Activated T-cell treated with anti-CD3 and anti-CD28 coated beads, Interleukin-2, amount 50 U/mL, for 72 hours (primary cell): Measurements from ENCODE around the gene TNFRSF8. TPM values are rescaled to one million over a fixed set of nuclear protein-coding genes. Genes with fewer than 3 reads are reported as not detected.
A peak's percentile ranks its signal among the peaks of the same experiment; 100 is the strongest.

Experiments used
- ATAC-seq, 2 donors: fragments of 150-1000 bp; cut with Tn5 transposase; replicated peaks in 1 of 2; 2 replicates each; pipeline ENCODE4 v1.10.0; 2021; ENCODE audit warnings: moderate library complexity in 2 of 2, mild to moderate bottlenecking in 1 of 2
- DNase-seq, 2 donors: peaks; one replicate each; pipeline ENCODE4 v3.0.0; 2021 to 2022; ENCODE audit warnings: mixed read lengths in 1 of 2
- H3K27ac Mint-ChIP-seq: one replicate; pipeline ENCODE4 v1.8.0; 2022; ENCODE audit warnings: mild to moderate bottlenecking, moderate library complexity, mixed read lengths
- H3K27me3 Mint-ChIP-seq: one replicate; pipeline ENCODE4 v1.8.0; 2022; ENCODE audit warnings: low read depth, mixed read lengths
- H3K36me3 Mint-ChIP-seq, 2 donors: one replicate each; pipeline ENCODE4 v1.8.0; 2022; ENCODE audit warnings: mixed read lengths in 2 of 2, mild to moderate bottlenecking in 1 of 2; ENCODE audit not compliant: insufficient read depth in 2 of 2
- H3K4me1 Mint-ChIP-seq: one replicate; pipeline ENCODE4 v1.8.0; 2022; ENCODE audit warnings: low read depth, mixed read lengths
- H3K4me3 Mint-ChIP-seq, 2 donors: one replicate each; pipeline ENCODE4 v1.8.0; 2022; ENCODE audit warnings: mild to moderate bottlenecking in 2 of 2, mixed read lengths in 2 of 2, moderate library complexity in 2 of 2
- H3K9me3 Mint-ChIP-seq, 2 donors: one replicate each; pipeline ENCODE4 v1.8.0; 2022; ENCODE audit warnings: mixed read lengths in 2 of 2
- total RNA-seq, 2 donors: library from RNA; stranded (reverse); gene quantifications; one replicate each; pipeline ENCODE4 v1.2.3, GENCODE V29; 2022

The TNFRSF8 gene
- total RNA-seq, 2 donors from 2014 or later = 39.5 to 63.5 TPM

DNA sequence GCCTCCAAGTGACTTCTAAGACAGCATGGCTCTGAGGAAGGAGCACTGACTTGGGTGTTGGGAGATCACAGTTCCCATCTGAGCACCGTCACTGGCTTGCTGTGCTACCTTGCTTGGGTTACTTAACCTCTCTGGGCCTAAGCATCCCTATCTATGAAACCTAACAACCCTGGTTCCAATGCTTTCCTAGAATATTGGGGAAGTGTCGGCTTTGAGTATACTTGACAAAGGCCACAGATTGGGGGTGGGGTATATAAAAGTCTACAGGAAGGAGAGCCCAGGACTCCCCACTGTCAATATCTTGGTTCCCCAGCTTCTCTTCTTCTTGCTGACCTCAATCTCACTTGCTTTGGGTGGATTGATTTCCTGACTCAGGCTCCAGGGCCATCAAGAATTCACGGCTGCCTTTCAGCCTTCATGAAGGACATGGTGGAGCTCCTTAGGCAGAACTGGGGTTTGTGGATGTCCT is 110.0 kb downstream of the TNFRSF8 start:
- H3K9me3 Mint-ChIP-seq = peaks cover 4% of the 10 kb centered on the region in 2 donors
- peak overlapping the region; percentile 99 for H3K27ac Mint-ChIP-seq
- no peak for DNase-seq
- peaks cover 97% of the 10 kb centered on the region for H3K4me1 Mint-ChIP-seq
- peak overlapping the region; percentile 82 to 98 for H3K4me3 Mint-ChIP-seq
- peaks cover 16 to 25% of the 10 kb centered on the region in 2 donors for H3K36me3 Mint-ChIP-seq
- no peak for ATAC-seq
- no peaks in the 10 kb centered on the region for H3K27me3 Mint-ChIP-seq

- ATAC-seq = peak; percentile 34 to 53
- Mint-ChIP-seq H3K9me3 (peaks cover 4% of the 10 kb centered on the region in 2 donors), H3K4me3 (peak overlapping the region; percentile 82 to 98), H3K27me3 (no peaks in the 10 kb centered on the region), H3K36me3 (peaks cover 16 to 25% of the 10 kb centered on the region in 2 donors), H3K27ac (peak overlapping the region; percentile 99), H3K4me1 (peaks cover 97% of the 10 kb centered on the region)
- DNase-seq = peak; percentile 83 to 91
These were observed 110.6 kb downstream of the TNFRSF8 start for GRCh38 chr1:12173631-12174121.

DNA sequence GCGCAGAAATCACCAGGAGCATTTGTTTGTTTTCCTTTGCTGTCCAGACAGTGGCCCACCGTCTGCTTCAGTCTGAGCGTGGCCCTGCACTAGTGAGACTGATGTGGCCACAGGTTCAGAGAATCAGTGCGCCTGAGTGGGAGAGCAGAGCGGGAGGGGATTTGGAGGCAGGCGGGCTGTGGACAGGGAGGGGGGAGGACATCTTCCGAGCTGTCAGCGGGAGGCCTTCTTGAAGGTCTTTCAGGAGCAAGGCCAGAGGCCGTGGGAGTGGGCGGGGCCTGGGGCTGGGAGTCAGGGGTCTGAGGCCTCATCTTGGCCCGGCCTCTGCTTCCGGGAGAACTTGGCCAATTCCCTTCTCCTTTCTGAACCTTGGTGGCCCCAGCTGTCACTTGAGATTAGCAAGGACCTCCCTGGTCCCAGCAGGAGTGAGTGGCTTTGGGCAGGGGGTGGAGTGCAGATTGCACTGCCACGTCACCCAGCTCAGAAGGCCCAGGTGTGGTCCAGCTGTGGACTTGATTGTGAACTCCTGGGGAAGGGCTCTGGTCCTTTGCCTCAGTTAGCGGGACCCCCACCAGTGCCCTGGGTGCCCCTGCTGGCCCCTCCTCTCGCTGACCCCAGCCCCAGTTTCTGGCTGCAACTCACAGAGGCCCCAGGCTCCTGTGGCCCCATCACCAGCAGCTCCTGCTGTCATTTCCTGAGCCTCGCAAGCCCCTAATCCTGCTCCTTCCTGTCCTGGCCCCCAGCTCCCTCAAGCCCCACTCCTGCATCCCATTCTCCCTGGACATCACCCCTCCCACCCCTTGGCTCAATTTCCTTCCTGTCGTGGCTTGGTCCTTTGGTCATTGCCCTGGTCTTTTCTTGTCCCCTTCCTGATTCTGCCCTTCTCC is 112.1 kb downstream of the TNFRSF8 start:
- Mint-ChIP-seq H3K27ac (peak overlapping the region; percentile 99), H3K4me1 (peaks cover 97% of the 10 kb centered on the region), H3K36me3 (peaks cover 11 to 21% of the 10 kb centered on the region in 2 donors), H3K27me3 (no peaks in the 10 kb centered on the region), H3K9me3 (peaks cover 4% of the 10 kb centered on the region in 2 donors), H3K4me3 (peak overlapping the region; percentile 92 to 98)
- DNase-seq (no peak), ATAC-seq (no peak)

GRCh38 chr1:12176298-12177118 is 113.4 kb downstream of the TNFRSF8 start:
- peaks cover 0 to under 1% of the 10 kb centered on the region in 2 donors for H3K9me3 Mint-ChIP-seq
- ATAC-seq (no peak), DNase-seq (no peak)
- peak overlapping the region; percentile 89 to 92 for H3K4me3 Mint-ChIP-seq
- peaks cover 89% of the 10 kb centered on the region for H3K4me1 Mint-ChIP-seq
- H3K27me3 Mint-ChIP-seq = no peaks in the 10 kb centered on the region
- peak overlapping the region; percentile 74 for H3K27ac Mint-ChIP-seq
- peaks cover 7 to 16% of the 10 kb centered on the region in 2 donors for H3K36me3 Mint-ChIP-seq

DNA sequence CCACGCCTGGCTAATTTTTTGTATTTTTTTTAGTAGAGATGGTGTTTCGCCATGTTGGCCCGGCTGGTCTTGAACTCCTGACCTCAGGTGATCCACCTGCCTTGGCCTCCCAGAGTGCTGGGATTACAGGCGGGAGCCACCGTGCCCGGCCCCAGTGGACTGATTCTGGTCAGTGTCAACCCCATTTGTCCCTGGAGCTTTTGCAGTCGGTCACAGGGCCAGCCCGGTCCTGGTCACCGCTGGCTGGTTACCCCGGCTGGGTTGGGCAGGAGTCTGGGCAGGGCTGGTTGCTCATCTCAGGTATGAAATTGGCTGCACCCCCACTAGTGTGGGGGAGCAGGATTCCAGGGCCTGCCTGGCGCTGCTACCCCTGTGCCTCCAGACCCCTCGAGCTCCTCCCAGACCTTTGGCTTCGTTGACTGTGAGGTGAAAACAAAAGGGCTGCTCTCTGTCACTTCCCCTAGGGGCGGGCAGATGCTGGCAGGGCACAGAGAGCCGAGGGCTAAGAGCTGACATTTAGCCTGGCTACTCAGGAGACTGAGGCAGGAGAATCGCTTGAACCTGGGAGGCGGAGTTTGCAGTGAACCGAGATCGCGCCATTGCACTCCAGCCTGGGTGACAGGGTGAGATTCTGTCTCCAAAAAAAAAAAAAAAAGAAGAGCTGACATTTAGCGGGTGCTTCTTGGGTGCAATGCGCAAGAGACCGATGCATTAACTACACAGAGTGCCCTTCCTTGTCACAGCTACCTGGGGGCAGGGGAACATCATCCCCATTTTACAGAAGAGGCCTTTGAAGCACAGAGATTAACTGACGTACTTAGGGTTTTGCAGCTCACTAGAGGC is 114.3 kb downstream of the TNFRSF8 start:
- H3K4me1 Mint-ChIP-seq = peaks cover 89% of the 10 kb centered on the region
- peak overlapping the region; percentile 98 for H3K27ac Mint-ChIP-seq
- H3K4me3 Mint-ChIP-seq = peak overlapping the region; percentile 89 to 92
- DNase-seq (peak; percentile 43 to 46), ATAC-seq (peak; percentile 0 to 3)
- no peaks in the 10 kb centered on the region for H3K27me3 Mint-ChIP-seq
- no peaks in the 10 kb centered on the region for H3K9me3 Mint-ChIP-seq
- H3K36me3 Mint-ChIP-seq = peaks cover 5 to 12% of the 10 kb centered on the region in 2 donors

DNA sequence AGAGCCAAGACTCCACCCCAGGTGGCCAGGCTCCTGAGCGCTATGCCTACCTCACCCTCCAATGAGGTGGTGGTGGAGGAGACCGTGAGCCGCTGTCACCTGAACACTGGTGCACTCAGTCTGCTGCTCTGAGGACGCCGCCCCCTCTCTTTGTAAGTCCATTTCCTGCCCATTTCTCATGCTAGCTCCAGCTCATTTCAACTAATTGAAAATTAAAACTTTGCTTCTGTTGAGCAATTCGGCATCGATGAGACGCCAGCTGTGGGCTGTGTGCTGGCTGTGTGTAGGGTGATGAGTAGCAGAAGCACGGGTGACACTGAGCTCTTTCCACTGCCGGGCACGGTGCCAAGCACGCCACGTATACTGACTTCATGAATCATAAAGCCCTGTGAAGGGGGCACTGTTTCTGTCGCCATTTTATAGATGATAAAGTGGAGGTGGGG is 114.9 kb downstream of the TNFRSF8 start:
- H3K36me3 Mint-ChIP-seq = peaks cover 5 to 12% of the 10 kb centered on the region in 2 donors
- peaks cover 89% of the 10 kb centered on the region for H3K4me1 Mint-ChIP-seq
- peak overlapping the region; percentile 98 for H3K27ac Mint-ChIP-seq
- no peaks in the 10 kb centered on the region for H3K27me3 Mint-ChIP-seq
- H3K4me3 Mint-ChIP-seq = peak overlapping the region; percentile 89 to 92
- DNase-seq (peak; percentile 94 to 97), ATAC-seq (peak; percentile 76 to 81)
- no peaks in the 10 kb centered on the region for H3K9me3 Mint-ChIP-seq

GRCh38 chr1:12178511-12178910 is 115.4 kb downstream of the TNFRSF8 start:
- H3K4me1 Mint-ChIP-seq = peaks cover 86% of the 10 kb centered on the region
- no peaks in the 10 kb centered on the region for H3K9me3 Mint-ChIP-seq
- peak overlapping the region; percentile 89 to 92 for H3K4me3 Mint-ChIP-seq
- H3K36me3 Mint-ChIP-seq = peaks cover 5 to 12% of the 10 kb centered on the region in 2 donors
- peak overlapping the region; percentile 98 for H3K27ac Mint-ChIP-seq
- H3K27me3 Mint-ChIP-seq = no peaks in the 10 kb centered on the region
- ATAC-seq (no peak), DNase-seq (no peak)

DNA sequence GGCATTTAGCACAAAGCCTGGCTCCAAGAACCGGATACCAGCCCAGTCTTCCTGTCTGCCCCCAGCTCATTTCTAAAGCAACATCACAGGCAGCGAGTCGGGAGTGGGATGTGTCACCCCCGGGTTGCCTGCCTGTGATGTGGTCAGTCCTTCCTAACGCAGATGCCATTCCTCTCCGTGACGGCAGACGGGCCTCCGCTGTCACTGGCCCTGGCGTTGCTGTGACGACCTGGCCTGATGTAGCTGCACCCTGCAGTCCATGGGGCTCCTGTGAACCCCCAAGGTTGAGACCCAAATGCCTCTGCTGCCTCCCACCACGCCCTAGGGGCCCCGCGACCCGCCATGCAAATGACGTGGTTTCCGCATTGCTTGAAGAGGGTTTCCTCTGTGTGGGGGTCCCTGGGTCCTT is 116.0 kb downstream of the TNFRSF8 start:
- peak; percentile 86 to 90 for DNase-seq
- Mint-ChIP-seq H3K27ac (peak overlapping the region; percentile 98), H3K4me1 (peaks cover 86% of the 10 kb centered on the region), H3K9me3 (no peaks in the 10 kb centered on the region), H3K4me3 (peak overlapping the region; percentile 89 to 92), H3K27me3 (no peaks in the 10 kb centered on the region), H3K36me3 (peaks cover 5 to 12% of the 10 kb centered on the region in 2 donors)
- peak; percentile 68 to 72 for ATAC-seq

GRCh38 chr1:12179676-12180075 is 116.6 kb downstream of the TNFRSF8 start:
- Mint-ChIP-seq H3K4me3 (peak overlapping the region; percentile 89 to 92), H3K27me3 (no peaks in the 10 kb centered on the region), H3K27ac (no peak overlapping the region), H3K4me1 (peaks cover 85% of the 10 kb centered on the region), H3K9me3 (no peaks in the 10 kb centered on the region), H3K36me3 (peaks cover 5 to 12% of the 10 kb centered on the region in 2 donors)
- ATAC-seq (no peak), DNase-seq (no peak)

- H3K9me3 Mint-ChIP-seq = no peaks in the 10 kb centered on the region
- peaks cover 5 to 12% of the 10 kb centered on the region in 2 donors for H3K36me3 Mint-ChIP-seq
- H3K27me3 Mint-ChIP-seq = no peaks in the 10 kb centered on the region
- H3K4me3 Mint-ChIP-seq = no peak overlapping the region
- ATAC-seq = no peak
- no peak for DNase-seq
- H3K4me1 Mint-ChIP-seq = peaks cover 85% of the 10 kb centered on the region
- H3K27ac Mint-ChIP-seq = no peak overlapping the region
These were observed 117.2 kb downstream of the TNFRSF8 start for GRCh38 chr1:12180315-12180714.

- no peaks in the 10 kb centered on the region for H3K9me3 Mint-ChIP-seq
- H3K4me1 Mint-ChIP-seq = peaks cover 85% of the 10 kb centered on the region
- ATAC-seq (no peak), DNase-seq (no peak)
- peaks cover 5 to 9% of the 10 kb centered on the region in 2 donors for H3K36me3 Mint-ChIP-seq
- H3K27me3 Mint-ChIP-seq = no peaks in the 10 kb centered on the region
- no peak overlapping the region for H3K27ac Mint-ChIP-seq
- no peak overlapping the region for H3K4me3 Mint-ChIP-seq
These were observed 117.8 kb downstream of the TNFRSF8 start for GRCh38 chr1:12180903-12181302.

GRCh38 chr1:12181568-12181967 is 118.5 kb downstream of the TNFRSF8 start:
- H3K9me3 Mint-ChIP-seq = no peaks in the 10 kb centered on the region

More at GRCh38 chr1:12181568-12181967, 118.5 kb downstream of the TNFRSF8 start:
- Mint-ChIP-seq H3K4me3 (no peak overlapping the region), H3K36me3 (peaks cover 3 to 5% of the 10 kb centered on the region in 2 donors), H3K27ac (no peak overlapping the region), H3K4me1 (peaks cover 79% of the 10 kb centered on the region), H3K27me3 (no peaks in the 10 kb centered on the region)
- ATAC-seq (no peak), DNase-seq (no peak)
